Measurements from ENCODE around the gene PITPNC1. TPM values are rescaled to one million over a fixed set of nuclear protein-coding genes. Genes with fewer than 3 reads are reported as not detected.

The PITPNC1 gene
- total RNA-seq, 1 experiment from 2014 or later: 37.5 TPM

GRCh38 chr17:67503739-67504138 lies 126.7 kb downstream of the PITPNC1 start:
- no peak overlapping the region for H3K14ac ChIP-seq (ENCODE audit: insufficient read depth, low read length)
- H3K23ac ChIP-seq (ENCODE audit: insufficient read length, low read depth, low read length): no peak overlapping the region
- TF ChIP-seq, protein P1, sequence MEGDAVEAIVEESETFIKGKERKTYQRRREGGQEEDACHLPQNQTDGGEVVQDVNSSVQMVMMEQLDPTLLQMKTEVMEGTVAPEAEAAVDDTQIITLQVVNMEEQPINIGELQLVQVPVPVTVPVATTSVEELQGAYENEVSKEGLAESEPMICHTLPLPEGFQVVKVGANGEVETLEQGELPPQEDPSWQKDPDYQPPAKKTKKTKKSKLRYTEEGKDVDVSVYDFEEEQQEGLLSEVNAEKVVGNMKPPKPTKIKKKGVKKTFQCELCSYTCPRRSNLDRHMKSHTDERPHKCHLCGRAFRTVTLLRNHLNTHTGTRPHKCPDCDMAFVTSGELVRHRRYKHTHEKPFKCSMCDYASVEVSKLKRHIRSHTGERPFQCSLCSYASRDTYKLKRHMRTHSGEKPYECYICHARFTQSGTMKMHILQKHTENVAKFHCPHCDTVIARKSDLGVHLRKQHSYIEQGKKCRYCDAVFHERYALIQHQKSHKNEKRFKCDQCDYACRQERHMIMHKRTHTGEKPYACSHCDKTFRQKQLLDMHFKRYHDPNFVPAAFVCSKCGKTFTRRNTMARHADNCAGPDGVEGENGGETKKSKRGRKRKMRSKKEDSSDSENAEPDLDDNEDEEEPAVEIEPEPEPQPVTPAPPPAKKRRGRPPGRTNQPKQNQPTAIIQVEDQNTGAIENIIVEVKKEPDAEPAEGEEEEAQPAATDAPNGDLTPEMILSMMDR (conservative IDR thresholded peaks at IDR 0.05): no peak
- no peak overlapping the region for H2BK20ac ChIP-seq (ENCODE audit: low read depth, low read length, poor library complexity, severe bottlenecking)
- H3K4ac ChIP-seq (ENCODE audit: low read depth, low read length): no peak overlapping the region
- H3K27me3 Mint-ChIP-seq (ENCODE audit: low read depth): no peaks in the 10 kb centered on the region
- peaks cover 16% of the 10 kb centered on the region for H3K4me1 ChIP-seq (ENCODE audit: insufficient read depth, low read length)
- no peak overlapping the region for H3T11ph ChIP-seq (ENCODE audit: low read length)
- H2BK5ac ChIP-seq (ENCODE audit: insufficient read length, low read length): no peak overlapping the region
- peak; percentile 12 for DNase-seq
- no peaks in the 10 kb centered on the region for H3K27me3 ChIP-seq (ENCODE audit: insufficient read depth, low read length)
- no CpG with 5 or more reads among the region's 2 CpGs for WGBS (ENCODE audit: extremely low coverage, insufficient read length, low lambda C conversion rate)
- no peak overlapping the region for H3K4me2 ChIP-seq (ENCODE audit: insufficient read depth, insufficient read length, low read length)
- no peak overlapping the region for H2BK120ac ChIP-seq (ENCODE audit: low read depth, low read length, poor library complexity, severe bottlenecking)
- no peak overlapping the region for H3K4me3 Mint-ChIP-seq
- no peak overlapping the region for H3K9ac ChIP-seq (ENCODE audit: extremely low read depth, insufficient read length, low read length)
- no peaks in the 10 kb centered on the region for H3K23me2 ChIP-seq (ENCODE audit: insufficient read length, low read depth, low read length, poor library complexity, severe bottlenecking)
- no peak overlapping the region for H3K56ac ChIP-seq (ENCODE audit: insufficient read length, low read depth, low read length)
- H2BK15ac ChIP-seq (ENCODE audit: low read depth, low read length): no peak overlapping the region
- H3K27ac Mint-ChIP-seq: peak overlapping the region in 2 of 3 experiments; percentile 37 to 89; a peak in 3 of 7 replicates
- no peak overlapping the region for H2AK5ac ChIP-seq (ENCODE audit: insufficient read length, low read length)
- H4K91ac ChIP-seq (ENCODE audit: insufficient read length, low read depth, low read length): no peak overlapping the region
- H4K8ac ChIP-seq (replicated peaks; ENCODE audit: insufficient read length, low read depth, low read length): no peak overlapping the region
- H2BK12ac ChIP-seq (ENCODE audit: insufficient read length, low read depth, low read length): no peak overlapping the region
- no peak overlapping the region for H3K18ac ChIP-seq (ENCODE audit: insufficient read length, low read depth, low read length)
- no peaks in the 10 kb centered on the region for H4K20me1 ChIP-seq (ENCODE audit: control insufficient read depth, insufficient read depth, insufficient read length)
- no peaks in the 10 kb centered on the region for H3K9me3 ChIP-seq (ENCODE audit: control insufficient read depth, low read depth, low read length)
- H4K5ac ChIP-seq (ENCODE audit: insufficient read length, low read depth, low read length): no peak overlapping the region
- H3K36me3 Mint-ChIP-seq (ENCODE audit: insufficient read depth in 1 of 3, low read depth in 3 of 3): peaks cover 9 to 16% (median 10%) of the 10 kb centered on the region in 3 experiments
- peaks cover 11 to 12% of the 10 kb centered on the region in 2 experiments for H3K9me3 Mint-ChIP-seq
- peaks cover 38 to 41% of the 10 kb centered on the region in 2 experiments for H3K4me1 Mint-ChIP-seq
- H2AFZ ChIP-seq (ENCODE audit: low read length): no peak overlapping the region
- H3K27ac ChIP-seq (ENCODE audit: insufficient read length, low read depth, low read length): no peak overlapping the region
- H3K79me2 ChIP-seq (ENCODE audit: insufficient read depth, low read length): peaks cover 8% of the 10 kb centered on the region; the same call in 1 of the 2 replicates
- H3K79me1 ChIP-seq (ENCODE audit: insufficient read depth, low read depth, low read length, poor library complexity, severe bottlenecking): peaks cover 11% of the 10 kb centered on the region

All from H9 (cell line).